T-cell (primary cell): ENCODE data around the gene TMEFF1. TPM values are rescaled to one million over a fixed set of nuclear protein-coding genes. Genes with fewer than 3 reads are reported as not detected.

ENCODE experiments used
- ATAC-seq, 4 experiments: fragments of 200-7000 bp in 3 of 4; fragments of 150-1000 bp in 1 of 4; cut with Tn5 transposase; replicated peaks in 1 of 4; 1 replicate in 3 of 4; 2 replicates in 1 of 4; pipeline ENCODE4 v1.10.0; 2021; ENCODE audit warnings: moderate library complexity in 3 of 4, mild to moderate bottlenecking in 2 of 4, moderate number of reproducible peaks in 1 of 4
- CTCF ChIA-PET, 2 donors: fragments of 300-600 bp; sonication (Branson Sonifier 250); formaldehyde crosslinking; loops; one replicate each; lab custom pipeline; 2022; ENCODE audit warnings: antibody characterized with exemption in 2 of 2; lab: Charles Lee
- POLR2A ChIA-PET, 2 donors: fragments of 300-600 bp; sonication (Branson Sonifier 250); formaldehyde crosslinking; loops; one replicate each; lab custom pipeline; 2022; ENCODE audit warnings: antibody characterized with exemption in 2 of 2; lab: Charles Lee
- DNase-seq, 35 experiments: peaks; one replicate each; pipeline versions ENCODE4 v3.0.0 to v3.0.0-alpha.2; 2013 to 2023
- H3K27ac ChIP-seq: one replicate; pipeline ENCODE4 v1.5.1; 2013; ENCODE audit warnings: low read length
- H3K27me3 ChIP-seq, 2 experiments: replicated peaks in 1 of 2; 1 replicate in 1 of 2; 2 replicates in 1 of 2; pipeline versions ENCODE4 v1.6.1 to v1.7.0; 2013; ENCODE audit warnings: low read length in 1 of 2, mixed read lengths in 1 of 2; ENCODE audit not compliant: control insufficient read depth in 2 of 2, insufficient read depth in 2 of 2; ENCODE audit errors: extremely low read depth in 1 of 2
- H3K36me3 ChIP-seq, 2 donors: 1 replicate in 1 of 2; 2 replicates in 1 of 2; pipeline versions ENCODE4 v1.6.1 to v1.7.0; 2013; ENCODE audit warnings: low read length in 1 of 2; ENCODE audit not compliant: control insufficient read depth in 2 of 2, insufficient read depth in 1 of 2; ENCODE audit errors: extremely low read depth in 1 of 2
- H3K4me1 ChIP-seq, 2 experiments: 1 replicate in 1 of 2; 2 replicates in 1 of 2; pipeline versions ENCODE4 v1.6.1 to v1.7.0; 2013; ENCODE audit warnings: low read length in 2 of 2, mixed read lengths in 1 of 2; ENCODE audit not compliant: insufficient read depth in 2 of 2, control insufficient read depth in 1 of 2; ENCODE audit errors: extremely low read depth in 1 of 2
- H3K4me3 ChIP-seq, 2 donors: 1 replicate in 1 of 2; 2 replicates in 1 of 2; pipeline versions ENCODE4 v1.5.1 to v1.7.0; 2013; ENCODE audit warnings: mild to moderate bottlenecking in 2 of 2, low read length in 1 of 2, moderate library complexity in 1 of 2; ENCODE audit not compliant: control insufficient read depth in 1 of 2; ENCODE audit errors: extremely low read depth in 1 of 2
- H3K9me3 ChIP-seq: 2 replicates; pipeline ENCODE4 v1.7.0; 2013
- H3K27ac Mint-ChIP-seq, 2 donors: one replicate each; pipeline ENCODE4 v1.8.0; 2020 to 2021; ENCODE audit warnings: mild to moderate bottlenecking in 2 of 2, mixed read lengths in 2 of 2
- H3K27me3 Mint-ChIP-seq, 2 donors: one replicate each; pipeline ENCODE4 v1.8.0; 2021 to 2022; ENCODE audit warnings: mixed read lengths in 2 of 2
- H3K36me3 Mint-ChIP-seq: one replicate; pipeline ENCODE4 v1.8.0; 2021; ENCODE audit warnings: mixed read lengths
- H3K4me1 Mint-ChIP-seq, 3 donors: one replicate each; pipeline ENCODE4 v1.8.0; 2020 to 2022; ENCODE audit warnings: mixed read lengths in 3 of 3, mild to moderate bottlenecking in 1 of 3
- H3K4me3 Mint-ChIP-seq, 3 donors: one replicate each; pipeline ENCODE4 v1.8.0; 2020 to 2022; ENCODE audit warnings: mild to moderate bottlenecking in 3 of 3, mixed read lengths in 3 of 3, moderate library complexity in 3 of 3
- H3K9me3 Mint-ChIP-seq, 3 donors: one replicate each; pipeline ENCODE4 v1.8.0; 2020 to 2022; ENCODE audit warnings: mixed read lengths in 3 of 3
- WGBS: methylation state at CpG from one replicate; pipeline ENCODE4 v1.1.5; 2013; ENCODE audit warnings: missing lambda C conversion rate; ENCODE audit not compliant: insufficient coverage; 5-methylcytosine and 5-hydroxymethylcytosine counted together
- total RNA-seq, 35 experiments: library from RNA in 6 of 35; stranded (reverse) in 6 of 35; fragments of 120-200 nt in 1 of 35; gene quantifications; one replicate each; pipeline versions ENCODE4 v1.2.1 to v1.2.4 and lab custom pipeline; 2013 to 2026

The TMEFF1 gene
- total RNA-seq, 5 donors from 2014 or later (not counting 1 experiment from before 2014, with no cell fraction given) = 0.22 to 0.26 TPM; not detected in 3

DNA sequence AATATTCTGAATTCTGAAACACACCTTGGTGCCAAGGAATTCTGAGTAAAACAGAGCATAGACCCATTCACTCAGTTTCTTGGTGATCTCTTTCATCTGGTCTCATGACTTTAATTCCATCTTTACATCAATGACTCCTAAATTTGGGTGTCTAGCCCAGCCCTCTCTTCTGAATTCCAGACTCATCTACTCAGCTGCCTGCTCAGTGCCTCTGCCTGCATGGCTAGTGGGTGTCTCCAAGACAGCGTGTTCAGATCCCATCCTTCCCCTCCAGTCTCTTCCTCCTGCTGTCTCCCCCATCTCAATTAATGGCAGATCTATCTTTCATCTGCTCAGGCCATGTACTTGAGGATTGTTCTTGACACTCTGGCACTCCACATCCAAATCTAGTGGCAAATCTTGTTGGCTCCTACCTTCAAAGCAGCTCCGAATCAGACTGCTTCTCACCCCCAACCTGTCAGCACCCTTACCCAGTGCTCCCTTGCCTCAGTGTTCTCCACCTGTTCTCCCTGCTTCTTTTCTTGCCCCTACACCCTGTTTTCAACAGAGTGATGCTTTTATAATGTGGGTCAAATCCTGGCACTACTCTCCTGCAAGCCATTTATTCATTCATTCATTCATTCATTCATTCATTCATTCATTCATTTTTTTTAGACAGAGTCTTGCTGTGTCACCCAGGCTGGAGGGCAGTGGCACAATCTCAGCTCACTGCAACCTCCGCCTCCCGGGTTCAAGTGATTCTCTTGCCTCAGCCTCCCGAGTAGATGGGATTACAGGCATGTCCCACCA lies 110.3 kb downstream of the TMEFF1 start:
- 90% methylated on average over 2 of the region's 5 CpGs for WGBS
- H3K9me3 Mint-ChIP-seq = no peaks in the 10 kb centered on the region
- H3K4me3 Mint-ChIP-seq = no peak overlapping the region
- H3K27me3 Mint-ChIP-seq = peaks cover 0 to 2% of the 10 kb centered on the region in 2 donors
- Histone ChIP-seq H3K9me3 (no peaks in the 10 kb centered on the region), H3K36me3 (no peaks in the 10 kb centered on the region), H3K4me3 (no peak overlapping the region), H3K27ac (no peak overlapping the region), H3K4me1 (no peaks in the 10 kb centered on the region), H3K27me3 (peaks cover 0 to 4% of the 10 kb centered on the region in 2 experiments)
- DNase-seq = no peak
- no peak overlapping the region for H3K27ac Mint-ChIP-seq
- no peaks in the 10 kb centered on the region for H3K4me1 Mint-ChIP-seq
- ChIA-PET POLR2A (no interaction called here), CTCF (no interaction called here)
- H3K36me3 Mint-ChIP-seq = no peaks in the 10 kb centered on the region
- no peak for ATAC-seq

DNA sequence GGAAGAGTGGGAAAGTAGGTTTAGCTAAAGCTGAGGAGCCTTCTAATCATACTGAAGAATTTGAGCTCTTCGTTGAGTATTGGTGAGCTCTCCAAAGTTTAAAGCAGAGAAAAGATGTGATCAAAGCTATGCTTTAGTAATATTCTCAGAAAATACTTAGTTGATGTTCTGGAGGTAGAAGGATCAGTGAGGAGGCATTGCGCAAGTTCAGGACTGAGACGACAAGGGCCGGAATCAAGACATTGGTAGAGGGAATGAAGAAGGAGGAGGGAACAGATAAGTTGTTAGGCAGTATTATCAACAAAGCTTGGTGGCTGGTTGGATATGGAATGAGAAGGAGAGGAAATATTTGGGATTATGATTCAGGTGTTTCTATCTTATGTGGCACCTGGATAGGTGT lies 112.0 kb downstream of the TMEFF1 start:
- no peaks in the 10 kb centered on the region for H3K36me3 Mint-ChIP-seq
- H3K9me3 Mint-ChIP-seq = no peaks in the 10 kb centered on the region
- ChIA-PET CTCF (interaction anchor here in 1 of 2 donors (0.6 kb wide), 1 partner anchor 17 kb away, joined by 3 read pairs; no protein-coding TSS in a partner anchor), POLR2A (no interaction called here)
- no peak overlapping the region for H3K4me3 Mint-ChIP-seq
- WGBS = 100% methylated on average over 3 of the region's 4 CpGs
- no peak for ATAC-seq
- no peak overlapping the region for H3K27ac Mint-ChIP-seq
- Histone ChIP-seq H3K27me3 (peaks cover 0 to 4% of the 10 kb centered on the region in 2 experiments), H3K4me3 (no peak overlapping the region), H3K9me3 (no peaks in the 10 kb centered on the region), H3K36me3 (no peaks in the 10 kb centered on the region), H3K27ac (no peak overlapping the region), H3K4me1 (no peaks in the 10 kb centered on the region)
- peaks cover 0 to 2% of the 10 kb centered on the region in 2 donors for H3K27me3 Mint-ChIP-seq
- no peaks in the 10 kb centered on the region for H3K4me1 Mint-ChIP-seq
- DNase-seq = no peak

DNA sequence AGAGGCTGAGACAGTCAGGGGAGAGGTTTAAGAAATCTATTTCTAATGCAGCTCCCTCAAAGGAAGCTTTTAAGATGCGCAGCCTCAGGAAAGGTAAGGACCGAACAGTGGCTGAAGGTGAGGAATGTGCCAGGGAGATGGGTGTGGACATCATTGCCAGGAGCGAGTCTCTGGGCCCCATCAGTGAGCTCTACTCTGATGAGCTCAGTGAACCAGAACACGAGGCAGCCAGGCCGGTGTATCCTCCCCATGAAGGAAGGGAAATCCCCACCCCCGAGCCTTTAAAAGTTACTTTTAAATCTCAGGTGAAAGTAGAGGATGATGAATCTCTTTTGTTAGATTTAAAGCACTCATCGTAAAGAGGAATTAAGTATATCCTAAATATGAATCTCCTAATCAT lies 113.1 kb downstream of the TMEFF1 start:
- Mint-ChIP-seq H3K4me1 (no peaks in the 10 kb centered on the region), H3K9me3 (no peaks in the 10 kb centered on the region), H3K4me3 (no peak overlapping the region), H3K36me3 (no peaks in the 10 kb centered on the region), H3K27ac (no peak overlapping the region), H3K27me3 (peaks cover 0 to 2% of the 10 kb centered on the region in 2 donors)
- Histone ChIP-seq H3K36me3 (no peaks in the 10 kb centered on the region), H3K27me3 (peaks cover 0 to 4% of the 10 kb centered on the region in 2 experiments), H3K4me3 (no peak overlapping the region), H3K27ac (no peak overlapping the region), H3K4me1 (no peaks in the 10 kb centered on the region), H3K9me3 (no peaks in the 10 kb centered on the region)
- ChIA-PET CTCF (no interaction called here), POLR2A (no interaction called here)
- ATAC-seq (no peak), DNase-seq (no peak)
- 100% methylated on average over 1 of the region's 7 CpGs for WGBS

DNA sequence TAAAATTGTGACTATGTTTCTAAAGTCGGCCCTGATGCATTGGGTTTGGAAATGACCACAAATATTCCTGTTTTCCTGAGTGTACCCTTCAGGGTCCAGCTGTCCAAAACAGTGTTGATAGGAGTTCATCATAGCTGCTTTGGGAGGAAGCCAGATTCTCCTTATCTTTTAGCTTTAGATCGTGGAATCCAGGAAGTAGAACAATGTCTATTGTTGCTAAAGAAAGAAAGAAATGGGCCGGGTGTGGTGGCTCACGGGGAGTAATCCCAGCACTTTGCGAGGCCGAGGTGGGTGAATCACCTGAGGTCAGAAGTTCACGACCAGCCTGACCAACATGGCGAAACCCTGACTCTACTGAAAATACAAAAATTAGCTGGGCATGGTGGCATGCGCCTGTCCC lies 114.4 kb downstream of the TMEFF1 start:
- Histone ChIP-seq H3K4me1 (no peaks in the 10 kb centered on the region), H3K36me3 (no peaks in the 10 kb centered on the region), H3K27me3 (peaks cover 0 to 4% of the 10 kb centered on the region in 2 experiments), H3K27ac (no peak overlapping the region), H3K9me3 (no peaks in the 10 kb centered on the region), H3K4me3 (no peak overlapping the region)
- ATAC-seq (no peak), DNase-seq (no peak)
- Mint-ChIP-seq H3K9me3 (no peaks in the 10 kb centered on the region), H3K4me1 (no peaks in the 10 kb centered on the region), H3K27me3 (no peaks in the 10 kb centered on the region), H3K36me3 (no peaks in the 10 kb centered on the region), H3K27ac (no peak overlapping the region), H3K4me3 (no peak overlapping the region)
- 82% methylated on average over 9 of the region's 9 CpGs for WGBS
- ChIA-PET POLR2A (no interaction called here), CTCF (no interaction called here)

DNA sequence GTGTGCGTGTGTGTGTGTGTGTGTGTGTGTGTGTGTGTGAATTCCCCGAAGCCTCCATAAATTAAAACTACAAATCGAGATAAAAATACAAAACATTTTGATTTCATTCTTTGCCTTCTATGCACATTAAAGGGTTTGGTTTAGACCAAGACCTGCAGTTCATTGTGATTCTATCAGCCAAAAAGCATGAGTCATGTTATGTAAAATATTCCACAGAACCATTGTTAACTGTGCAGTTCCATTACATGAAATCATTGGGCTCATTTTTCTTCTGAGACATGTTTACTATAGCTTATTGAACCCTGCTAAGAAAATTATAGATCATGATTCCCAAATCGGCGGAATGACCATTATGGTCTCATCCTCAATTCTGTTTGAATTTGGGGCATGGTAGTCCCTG lies 116.6 kb downstream of the TMEFF1 start:
- WGBS = no CpG with 5 or more reads among the region's 5 CpGs
- Histone ChIP-seq H3K9me3 (no peaks in the 10 kb centered on the region), H3K27me3 (peaks cover 0 to 4% of the 10 kb centered on the region in 2 experiments), H3K36me3 (no peaks in the 10 kb centered on the region), H3K27ac (no peak overlapping the region), H3K4me3 (no peak overlapping the region), H3K4me1 (no peaks in the 10 kb centered on the region)
- CTCF ChIA-PET = interaction anchor here in 1 of 2 donors (0.6 kb wide), 1 partner anchor 32 kb away, joined by 4 read pairs; no protein-coding TSS in a partner anchor
- POLR2A ChIA-PET = interaction anchor here in 1 of 2 donors (0.7 kb wide), 1 partner anchor 573 kb away, joined by 3 read pairs; no protein-coding TSS in a partner anchor
- no peak for ATAC-seq
- H3K9me3 Mint-ChIP-seq = no peaks in the 10 kb centered on the region
- H3K4me3 Mint-ChIP-seq = no peak overlapping the region
- H3K36me3 Mint-ChIP-seq = no peaks in the 10 kb centered on the region
- no peaks in the 10 kb centered on the region for H3K27me3 Mint-ChIP-seq
- DNase-seq = no peak
- H3K4me1 Mint-ChIP-seq = no peaks in the 10 kb centered on the region
- no peak overlapping the region for H3K27ac Mint-ChIP-seq

DNA sequence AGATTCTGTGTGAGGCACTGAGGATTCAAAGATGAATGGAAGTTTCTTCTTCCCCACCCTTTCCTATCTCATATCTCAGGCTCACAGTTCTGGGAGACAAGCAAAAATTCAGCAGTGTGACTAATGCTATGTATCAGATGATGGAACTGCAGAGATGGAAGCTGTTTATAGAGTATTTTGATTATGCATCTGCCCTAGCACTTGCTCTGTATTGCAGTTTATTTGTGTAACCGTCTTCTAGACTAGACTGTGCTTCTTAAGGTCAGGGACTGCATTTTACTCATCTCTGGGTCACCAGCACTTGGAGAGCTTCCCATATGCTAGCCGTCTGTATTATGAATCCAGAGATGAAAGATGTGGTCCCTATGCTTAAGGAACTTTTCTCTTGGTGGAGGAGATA lies 117.5 kb downstream of the TMEFF1 start:
- Histone ChIP-seq H3K27me3 (peaks cover 0 to 4% of the 10 kb centered on the region in 2 experiments), H3K36me3 (no peaks in the 10 kb centered on the region), H3K9me3 (no peaks in the 10 kb centered on the region), H3K4me3 (no peak overlapping the region), H3K4me1 (no peaks in the 10 kb centered on the region), H3K27ac (no peak overlapping the region)
- no peaks in the 10 kb centered on the region for H3K27me3 Mint-ChIP-seq
- ATAC-seq (no peak), DNase-seq (no peak)
- no peaks in the 10 kb centered on the region for H3K9me3 Mint-ChIP-seq
- POLR2A ChIA-PET = no interaction called here
- H3K4me1 Mint-ChIP-seq = no peaks in the 10 kb centered on the region
- 57% methylated on average over 2 of the region's 2 CpGs for WGBS
- no peaks in the 10 kb centered on the region for H3K36me3 Mint-ChIP-seq
- H3K27ac Mint-ChIP-seq = no peak overlapping the region
- CTCF ChIA-PET = no interaction called here
- H3K4me3 Mint-ChIP-seq = no peak overlapping the region
